Endothelial cell of umbilical vein (primary cell): Measurements from ENCODE around the gene CCL27. TPM values are rescaled to one million over a fixed set of nuclear protein-coding genes. Genes with fewer than 3 reads are reported as not detected.

Experiments
- BruUV-seq: library from RNA; stranded (reverse); fragments of 400-500 nt; replicated peaks from 2 replicates; lab custom pipeline; 2021; lab: Mats Ljungman, UMichigan
- CTCF ChIA-PET: fragments of 300-600, 350-600 bp; sonication (Branson Sonifier 250); formaldehyde crosslinking; loops from one replicate; lab custom pipeline; 2021; ENCODE audit warnings: antibody characterized with exemption, inconsistent platforms; lab: Charles Lee
- POLR2A ChIA-PET: fragments of 300-600, 350-600 bp; sonication (Branson Sonifier 250); formaldehyde crosslinking; loops from one replicate; lab custom pipeline; 2021; ENCODE audit warnings: antibody characterized with exemption, inconsistent platforms; lab: Charles Lee
- DNase-seq: peaks from one replicate; pipeline ENCODE4 v3.0.0-alpha.2; 2011; ENCODE audit warnings: low read depth, low spot score
- FAIRE-seq: peaks from 2 replicates; lab custom pipeline; 2011; peaks lifted over from hg19 to GRCh38; lab: Jason Lieb, UNC
- H2AFZ ChIP-seq: 2 replicates; pipeline ENCODE4 v1.6.0; 2012; ENCODE audit warnings: low read depth, low read length, control low read depth, inconsistent platforms
- H3K27ac ChIP-seq: 2 replicates; pipeline ENCODE4 v1.5.1; 2011; ENCODE audit warnings: low read depth, mild to moderate bottlenecking, control low read depth, low read length, moderate library complexity; ENCODE audit not compliant: insufficient read depth
- H3K27me3 ChIP-seq, 2 experiments: 2 replicates each; pipeline versions ENCODE4 v1.6.0 to v1.6.1; 2011; ENCODE audit warnings: low read length in 2 of 2, mixed read lengths in 1 of 2; ENCODE audit not compliant: control insufficient read depth in 2 of 2, insufficient read depth in 2 of 2
- H3K36me3 ChIP-seq, 2 experiments: 2 replicates in 1 of 2; 3 replicates in 1 of 2; pipeline ENCODE4 v1.5.1; 2011; ENCODE audit warnings: low read length in 2 of 2, mild to moderate bottlenecking in 1 of 2, moderate library complexity in 1 of 2; ENCODE audit not compliant: control insufficient read depth in 2 of 2, insufficient read depth in 2 of 2; ENCODE audit errors: extremely low read depth in 1 of 2
- H3K4me1 ChIP-seq: 3 replicates; pipeline ENCODE4 v1.5.1; 2011; ENCODE audit warnings: mild to moderate bottlenecking, low read length; ENCODE audit not compliant: control insufficient read depth, insufficient read depth; ENCODE audit errors: extremely low read depth
- H3K4me2 ChIP-seq: 2 replicates; pipeline ENCODE4 v1.6.1; 2011; ENCODE audit warnings: low read length, control low read depth, mixed read lengths; ENCODE audit not compliant: insufficient read depth
- H3K4me3 ChIP-seq, 3 experiments: fragments of 200-600 bp in 1 of 3; sonication (generic), shearing (Covaris generic) in 1 of 3; replicated peaks in 1 of 3; 2 replicates each; pipeline ENCODE4 v1.5.1; 2011 to 2016; ENCODE audit warnings: control low read depth in 3 of 3, low read length in 3 of 3, mild to moderate bottlenecking in 2 of 3, inconsistent platforms in 1 of 3, low read depth in 1 of 3, moderate library complexity in 1 of 3; ENCODE audit not compliant: insufficient read depth in 1 of 3
- H3K79me2 ChIP-seq: 2 replicates; pipeline ENCODE4 v1.6.0; 2012; ENCODE audit warnings: low read length, inconsistent platforms; ENCODE audit not compliant: control insufficient read depth, insufficient read depth
- H3K9ac ChIP-seq: replicated peaks from 2 replicates; pipeline ENCODE3; 2011; ENCODE audit warnings: low read length, control low read depth; ENCODE audit not compliant: insufficient read depth; ENCODE audit errors: extremely low read depth
- H3K9me1 ChIP-seq: replicated peaks from 3 replicates; pipeline ENCODE4 v1.6.0; 2011; ENCODE audit warnings: mild to moderate bottlenecking, low read length; ENCODE audit not compliant: control insufficient read depth, insufficient read depth; ENCODE audit errors: extremely low read depth
- H3K9me3 ChIP-seq: replicated peaks from 2 replicates; pipeline ENCODE4 v1.5.1; 2012; ENCODE audit warnings: low read length, inconsistent platforms; ENCODE audit not compliant: control insufficient read depth, insufficient read depth
- H4K20me1 ChIP-seq: replicated peaks from 2 replicates; pipeline ENCODE3; 2011; ENCODE audit warnings: mild to moderate bottlenecking, low read length; ENCODE audit not compliant: control insufficient read depth, insufficient read depth; ENCODE audit errors: extremely low read depth
- CTCF ChIP-seq, 2 donors: IDR thresholded peaks; 1 replicate in 1 of 2; 2 replicates in 1 of 2; pipeline ENCODE4 v1.5.1; 2011; ENCODE audit warnings: low read length in 2 of 2, mild to moderate bottlenecking in 2 of 2, moderate library complexity in 2 of 2, control low read depth in 1 of 2, inconsistent platforms in 1 of 2, low read depth in 1 of 2; ENCODE audit not compliant: insufficient read depth in 1 of 2; ENCODE audit errors: extremely low read depth in 1 of 2
- EZH2 ChIP-seq: IDR thresholded peaks from 2 replicates; pipeline ENCODE4 v1.6.1; 2012; ENCODE audit warnings: borderline replicate concordance, low read depth, mild to moderate bottlenecking, moderate library complexity, low read length, inconsistent platforms; ENCODE audit not compliant: severe bottlenecking
- FOS ChIP-seq: IDR thresholded peaks from 2 replicates; pipeline ENCODE4 v1.6.1; 2011; ENCODE audit warnings: mild to moderate bottlenecking, low read length, moderate library complexity, borderline replicate concordance; ENCODE audit not compliant: insufficient read depth
- GATA2 ChIP-seq: IDR thresholded peaks from 2 replicates; pipeline ENCODE4 v1.7.0; 2011; ENCODE audit warnings: low read depth, mild to moderate bottlenecking, moderate library complexity, mixed read lengths, low read length; ENCODE audit not compliant: insufficient read length, insufficient read depth
- JUN ChIP-seq: IDR thresholded peaks from 2 replicates; pipeline ENCODE4 v1.6.1; 2011; ENCODE audit warnings: borderline replicate concordance, low read depth; ENCODE audit not compliant: insufficient read length, insufficient read depth
- MAX ChIP-seq: IDR thresholded peaks from 2 replicates; pipeline ENCODE4 v1.6.1; 2011; ENCODE audit not compliant: insufficient read depth, insufficient read length
- MYC ChIP-seq: IDR thresholded peaks from one replicate; pipeline ENCODE4 v1.6.1; 2011; ENCODE audit warnings: mild to moderate bottlenecking, low read depth, low read length
- POLR2A ChIP-seq: IDR thresholded peaks from 2 replicates; pipeline ENCODE4 v1.6.1; 2012; ENCODE audit warnings: low read depth, mild to moderate bottlenecking, control low read depth, low read length
- POLR2AphosphoS5 ChIP-seq: IDR thresholded peaks from 2 replicates; pipeline ENCODE4 v1.6.1; 2012; ENCODE audit warnings: low read depth, mild to moderate bottlenecking, control low read depth, low read length, moderate library complexity; ENCODE audit not compliant: insufficient read depth
- dilution Hi-C: fragments of 300-500 bp; cut with MboI; formaldehyde crosslinking; loops from one replicate; pipeline ENCODE4 v1.15.0; 2019; ENCODE audit warnings: low sequenced_read_pairs; ENCODE audit not compliant: extremely low pct_ligation_motif_present
- intact Hi-C: fragments of 100-400 bp; cut with micrococcal nuclease; formaldehyde crosslinking; loops from one replicate; pipeline ENCODE4 v1.10.0; 2022
- polyA plus RNA-seq, 4 experiments: library from polyadenylated mRNA; depleted of rRNA in 3 of 4; stranded (reverse) in 3 of 4; unstranded in 1 of 4; fragments of >200 nt; gene quantifications; 2 replicates each; pipeline versions ENCODE4 v1.2.1 to v1.2.3, GENCODE V29; 2011 to 2012; ENCODE audit warnings: missing spikeins in 1 of 4
- total RNA-seq: library from RNA; stranded (reverse); gene quantifications from 2 replicates; pipeline ENCODE4 v1.2.3, GENCODE V29; 2021

CCL27 gene
- total and polyA plus RNA-seq, 2 donors (not counting 3 experiments of a cell fraction or from before 2014, with no cell fraction given): not detected

- no peaks in the 10 kb centered on the region for H3K9me1 ChIP-seq
- no peak overlapping the region for H3K27ac ChIP-seq
- CTCF ChIA-PET: interaction anchor here (3.3 kb wide), 1 partner anchor 10 kb away, joined by 11 read pairs; no protein-coding TSS in a partner anchor
- intact Hi-C loops: no loop called here
- H3K4me2 ChIP-seq: no peak overlapping the region
- FAIRE-seq: no peak
- H3K27me3 ChIP-seq: peaks cover 4 to 7% of the 10 kb centered on the region in 2 experiments
- POLR2A ChIA-PET: no interaction called here
- no TSS peak for BruUV-seq
- dilution Hi-C loops: no loop called here
- no peak overlapping the region for H2AFZ ChIP-seq
- no peak for DNase-seq
- H3K9me3 ChIP-seq: no peaks in the 10 kb centered on the region
- no peaks in the 10 kb centered on the region for H3K36me3 ChIP-seq
- no peaks in the 10 kb centered on the region for H3K4me1 ChIP-seq
- no peak overlapping the region for H3K4me3 ChIP-seq
- TF ChIP-seq POLR2AphosphoS5 (no peak), EZH2 (no peak), POLR2A (no peak), MYC (no peak), FOS (no peak), MAX (no peak), GATA2 (no peak), CTCF (IDR thresholded peaks at IDR 0.05; ENCODE audit: extremely low read depth in 1 of 2, insufficient read depth in 1 of 2, low read depth in 1 of 2, low read length in 2 of 2) (no peak), JUN (no peak)
- H3K9ac ChIP-seq: no peak overlapping the region
- H4K20me1 ChIP-seq: no peaks in the 10 kb centered on the region
- no peaks in the 10 kb centered on the region for H3K79me2 ChIP-seq
Observed at GRCh38 chr9:34691936-34692315, 29.5 kb upstream of the CCL27 start.
